ENCODE results near the gene DCC.

GRCh38 chr18:52339891-52340371, at the start of gene DCC:
- TF ChIP-seq CTCF (IDR thresholded peaks at IDR 0.05): no peak
- no peak for TF ChIP-seq POLR2A (IDR thresholded peaks at IDR 0.05)
